GM12874 (cell line): ENCODE measurements around the gene DSTN.

Experiments used
- TF ChIP-seq, protein P1 (sequence below): IDR thresholded peaks from 2 replicates; pipeline ENCODE4 v1.5.1; 2011; ENCODE audit warnings: low read depth, mild to moderate bottlenecking, control low read depth, low read length, moderate library complexity; ENCODE audit not compliant: insufficient read depth

DSTN gene

DNA sequence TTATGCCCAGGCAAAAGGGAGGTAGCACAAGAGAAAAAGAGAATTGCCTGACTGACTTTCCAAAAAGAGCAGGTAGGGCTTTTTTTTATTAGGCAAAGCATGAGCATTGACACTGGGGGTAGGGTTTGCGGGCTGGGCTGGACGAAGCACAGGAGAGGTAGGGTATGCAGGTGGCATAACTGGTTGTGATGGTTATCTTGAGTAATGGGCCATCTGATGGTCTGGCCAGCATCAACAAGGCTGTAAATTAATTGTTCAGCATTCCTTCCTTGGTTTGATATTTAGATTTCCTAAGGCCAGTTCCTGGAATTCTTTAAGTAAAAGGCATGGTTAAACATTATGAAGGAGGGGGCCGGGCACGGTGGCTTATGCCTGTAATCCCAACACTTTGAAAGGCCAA, 24.7 kb upstream of the DSTN start:
- TF ChIP-seq, protein P1, sequence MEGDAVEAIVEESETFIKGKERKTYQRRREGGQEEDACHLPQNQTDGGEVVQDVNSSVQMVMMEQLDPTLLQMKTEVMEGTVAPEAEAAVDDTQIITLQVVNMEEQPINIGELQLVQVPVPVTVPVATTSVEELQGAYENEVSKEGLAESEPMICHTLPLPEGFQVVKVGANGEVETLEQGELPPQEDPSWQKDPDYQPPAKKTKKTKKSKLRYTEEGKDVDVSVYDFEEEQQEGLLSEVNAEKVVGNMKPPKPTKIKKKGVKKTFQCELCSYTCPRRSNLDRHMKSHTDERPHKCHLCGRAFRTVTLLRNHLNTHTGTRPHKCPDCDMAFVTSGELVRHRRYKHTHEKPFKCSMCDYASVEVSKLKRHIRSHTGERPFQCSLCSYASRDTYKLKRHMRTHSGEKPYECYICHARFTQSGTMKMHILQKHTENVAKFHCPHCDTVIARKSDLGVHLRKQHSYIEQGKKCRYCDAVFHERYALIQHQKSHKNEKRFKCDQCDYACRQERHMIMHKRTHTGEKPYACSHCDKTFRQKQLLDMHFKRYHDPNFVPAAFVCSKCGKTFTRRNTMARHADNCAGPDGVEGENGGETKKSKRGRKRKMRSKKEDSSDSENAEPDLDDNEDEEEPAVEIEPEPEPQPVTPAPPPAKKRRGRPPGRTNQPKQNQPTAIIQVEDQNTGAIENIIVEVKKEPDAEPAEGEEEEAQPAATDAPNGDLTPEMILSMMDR = no peak

DNA sequence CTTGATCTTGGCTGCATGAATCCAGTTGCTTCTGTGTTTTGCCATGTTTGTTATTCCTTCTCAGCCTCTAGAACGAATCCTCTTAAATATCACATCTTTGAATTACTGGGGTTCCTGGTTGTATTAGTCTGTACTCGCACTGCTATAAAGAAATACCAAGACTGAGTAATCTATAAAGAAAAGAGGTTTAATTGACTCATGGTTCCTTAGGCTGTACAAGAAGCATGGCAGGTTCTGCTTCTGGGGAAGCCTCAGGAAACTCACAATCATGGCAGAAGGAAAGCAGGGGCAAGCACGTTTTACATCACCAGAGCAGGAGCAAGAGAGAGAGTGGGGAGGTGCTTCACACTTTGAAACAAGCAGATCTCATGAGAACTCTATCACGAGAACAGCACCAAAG, 20.7 kb upstream of the DSTN start:
- TF ChIP-seq, protein P1 = no peak

DNA sequence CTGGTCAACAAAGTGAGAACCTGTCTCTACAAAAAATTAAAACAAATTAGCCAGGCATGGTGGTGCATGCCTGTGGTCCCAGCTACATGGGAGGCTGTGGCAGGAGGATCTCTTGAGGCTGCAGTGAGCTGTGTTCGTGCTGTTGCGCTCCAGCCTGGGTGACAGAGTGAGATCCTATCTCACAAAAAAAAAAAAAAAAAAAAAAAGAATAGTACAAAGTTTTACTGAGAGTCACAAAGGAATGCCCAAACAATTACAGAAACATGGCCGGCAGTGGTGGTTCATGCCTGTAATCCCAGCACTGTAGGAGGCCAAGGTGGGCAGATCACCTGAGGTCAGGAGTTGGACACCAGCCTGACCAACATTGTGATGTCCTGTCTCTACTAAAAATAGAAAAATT, 14.8 kb upstream of the DSTN start:
- TF ChIP-seq, protein P1 = no peak

DNA sequence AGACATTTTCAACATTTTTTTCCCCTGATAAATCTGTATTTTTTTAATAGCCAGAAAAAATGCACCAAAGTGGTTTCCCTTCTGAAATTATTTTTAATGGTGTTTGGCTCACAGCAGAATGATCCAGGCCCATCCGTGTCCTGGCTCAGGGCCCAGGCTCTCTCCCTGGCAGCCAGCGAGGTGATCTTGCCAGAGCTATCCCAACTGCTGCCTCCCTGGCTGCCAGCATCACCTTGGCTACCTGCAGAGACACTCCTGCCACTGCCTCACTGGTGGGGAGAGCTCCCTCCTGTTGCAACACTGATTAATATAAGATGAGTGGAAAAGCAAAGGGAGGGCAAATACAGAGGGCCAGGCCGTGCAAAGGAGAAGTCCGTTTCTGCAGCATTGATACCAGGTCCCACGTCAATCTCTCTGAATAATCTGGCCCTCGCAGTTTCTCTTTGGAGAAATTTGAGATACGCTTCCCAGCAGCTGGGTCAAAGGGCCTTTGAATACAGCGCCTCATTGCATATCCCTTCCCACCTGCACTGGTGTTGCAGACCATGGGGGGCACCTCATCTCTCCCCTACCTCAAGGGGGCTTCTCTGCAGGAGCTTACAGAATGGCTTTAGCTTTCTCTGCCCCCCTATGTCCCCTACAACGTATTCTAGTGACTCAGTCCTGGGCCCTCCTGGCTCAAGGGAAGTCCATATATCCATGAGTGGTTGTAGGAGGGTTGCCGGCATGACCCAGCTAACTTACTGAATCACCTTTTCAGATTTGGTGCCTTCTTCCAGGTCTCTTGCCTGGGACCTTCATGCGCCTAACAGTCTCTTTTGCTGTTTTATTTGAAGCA, 12.8 kb upstream of the DSTN start:
- TF ChIP-seq, protein P1 = no peak

DNA sequence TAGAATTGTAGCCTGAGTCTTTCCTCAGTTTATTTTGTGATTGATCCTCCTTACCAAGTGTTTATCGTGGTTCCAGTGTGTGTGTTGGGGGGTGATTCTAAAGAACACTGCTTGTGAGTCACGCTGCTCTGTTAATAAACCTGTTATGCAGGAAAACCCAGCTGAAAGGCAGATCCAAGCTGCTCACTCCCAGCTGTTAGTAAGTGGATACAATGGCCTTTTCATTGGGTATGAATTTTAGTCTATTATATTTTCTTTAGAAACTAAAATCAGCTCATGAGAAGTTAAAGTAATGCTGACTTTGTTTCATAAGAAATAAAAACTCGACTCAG, 12.2 kb upstream of the DSTN start:
- TF ChIP-seq, protein P1 = no peak

DNA sequence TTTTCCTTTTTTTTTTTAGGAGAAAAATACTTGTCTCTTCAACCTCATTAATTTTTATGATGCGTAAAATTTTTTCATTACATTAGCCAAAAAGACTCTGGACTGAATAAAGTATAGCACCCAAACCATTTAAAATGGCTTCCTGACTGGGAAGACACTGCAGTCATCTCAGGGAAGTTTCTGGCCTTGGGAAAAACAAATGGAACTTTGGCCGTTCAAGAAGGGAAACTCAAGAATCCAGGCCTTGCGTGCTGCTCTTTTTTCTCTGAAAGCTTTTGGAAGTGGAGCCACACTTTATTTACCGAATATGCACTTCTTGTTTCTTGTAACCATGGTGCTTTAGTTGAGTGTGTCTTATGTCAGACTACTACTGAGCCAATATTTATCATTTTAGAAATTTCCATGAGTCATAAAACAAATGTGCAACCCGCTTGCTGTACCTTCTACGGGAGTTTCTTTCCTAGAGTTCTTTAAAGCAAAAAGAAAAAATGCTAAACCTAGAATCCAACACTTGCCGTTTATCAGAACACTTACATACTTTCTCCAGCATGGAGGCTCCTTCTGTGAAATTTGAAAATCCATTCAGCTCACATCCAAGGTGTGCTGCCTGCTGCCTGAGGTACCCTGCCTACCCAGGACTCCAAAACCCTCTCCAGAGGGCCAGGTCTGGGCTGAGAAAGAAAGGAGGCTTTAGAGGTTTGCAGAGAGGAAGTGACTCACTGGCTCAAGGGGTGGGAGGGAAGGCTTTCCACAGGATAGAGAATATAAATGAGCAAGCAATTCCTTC, 11.5 kb upstream of the DSTN start:
- TF ChIP-seq, protein P1 = no peak

DNA sequence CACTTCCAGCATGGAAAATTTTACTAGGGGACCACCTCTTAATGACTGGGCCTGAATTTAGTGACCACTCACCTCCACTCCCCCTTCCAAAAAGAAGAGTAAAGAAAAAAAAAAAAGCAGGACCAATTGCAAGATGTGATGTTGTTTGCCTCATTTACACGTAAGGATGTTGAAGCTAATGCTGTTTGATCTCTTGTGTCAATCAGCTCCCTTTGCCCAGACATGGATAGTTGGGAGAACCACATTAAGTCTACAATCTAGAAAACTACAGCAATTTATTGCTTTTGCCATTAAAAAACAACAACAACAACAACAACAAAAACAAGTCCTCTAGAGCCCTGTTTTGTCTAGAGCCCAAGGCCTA, 11.0 kb upstream of the DSTN start:
- TF ChIP-seq, protein P1 = no peak
